SU-DHL-6 (cell line): Measurements from ENCODE around the gene NINJ2.
"Not testable (repeated sequence)": the region's sequence is repeated elsewhere in the genome, so short reads cannot be mapped to it uniquely, and the experiment has no call there.

Experiments
- H2AFZ ChIP-seq: fragments of 200-600 bp; sonication (generic); 2 replicates; pipeline ENCODE4 v1.6.1; 2014; ENCODE audit warnings: low read depth, mild to moderate bottlenecking, moderate library complexity, mixed read lengths, antibody characterized with exemption, low read length; ENCODE audit not compliant: severe bottlenecking
- H3F3A ChIP-seq: fragments of 200-600 bp; shearing (Covaris generic); 2 replicates; pipeline ENCODE4 v1.6.0; 2016; ENCODE audit warnings: antibody characterized with exemption, mild to moderate bottlenecking; ENCODE audit not compliant: insufficient read depth
- H3K27ac ChIP-seq: fragments of 200-600 bp; sonication (generic); 2 replicates; pipeline ENCODE4 v1.5.1; 2016; ENCODE audit warnings: low read depth, mild to moderate bottlenecking, low read length, moderate library complexity, mixed read lengths
- H3K27me3 ChIP-seq: fragments of 200-600 bp; sonication (generic), shearing (Covaris generic); 2 replicates; pipeline ENCODE4 v1.6.0; 2014; ENCODE audit warnings: mild to moderate bottlenecking, low read length
- H3K36me3 ChIP-seq: fragments of 200-600 bp; sonication (generic); 2 replicates; pipeline ENCODE4 v1.6.1; 2014; ENCODE audit warnings: mild to moderate bottlenecking, low read length, mixed read lengths
- H3K4me2 ChIP-seq: fragments of 300-600, 200-600 bp; shearing (Covaris generic), sonication (generic); 2 replicates; pipeline ENCODE4 v1.6.0; 2014; ENCODE audit warnings: low read length, low read depth, mild to moderate bottlenecking; ENCODE audit not compliant: poor library complexity, severe bottlenecking
- H3K4me3 ChIP-seq: fragments of 200-600 bp; sonication (generic); 2 replicates; pipeline ENCODE4 v1.5.1; 2014; ENCODE audit warnings: antibody characterized with exemption, low read length, mild to moderate bottlenecking, mixed read lengths; ENCODE audit not compliant: insufficient read depth, poor library complexity, severe bottlenecking
- H3K79me2 ChIP-seq: fragments of 200-600 bp; sonication (generic); 2 replicates; pipeline ENCODE4 v1.6.1; 2014; ENCODE audit warnings: mild to moderate bottlenecking, low read length, moderate library complexity; ENCODE audit not compliant: insufficient read depth
- H3K9ac ChIP-seq: fragments of 200-600 bp; sonication (generic); 2 replicates; pipeline ENCODE4 v1.7.0; 2014; ENCODE audit warnings: mild to moderate bottlenecking, low read length
- H3K9me2 ChIP-seq: fragments of 200-600 bp; sonication (generic); replicated peaks from 2 replicates; pipeline ENCODE4 v1.6.1; 2014; ENCODE audit warnings: low read length; ENCODE audit not compliant: insufficient read depth
- H3K9me3 ChIP-seq: fragments of 200-600 bp; sonication (generic); 2 replicates; pipeline ENCODE4 v1.6.1; 2014; ENCODE audit warnings: low read length, mixed read lengths; ENCODE audit not compliant: insufficient read depth
- H4K20me1 ChIP-seq: fragments of 200-600 bp; sonication (generic); 2 replicates; pipeline ENCODE4 v1.6.1; 2014; ENCODE audit warnings: low read depth, mild to moderate bottlenecking, antibody characterized with exemption, low read length, moderate library complexity, mixed read lengths
- CTCF ChIP-seq: fragments of 200-600 bp; sonication (generic); IDR thresholded peaks from one replicate; pipeline ENCODE4 v1.5.1; 2017; ENCODE audit warnings: antibody characterized with exemption, mild to moderate bottlenecking, low read length, moderate library complexity; ENCODE audit not compliant: insufficient read depth, poor library complexity, severe bottlenecking
- EZH2phosphoT487 ChIP-seq: fragments of 200-600 bp; sonication (generic), shearing (Covaris generic); conservative IDR thresholded peaks from 2 replicates; pipeline ENCODE4 v1.6.1; 2018; ENCODE audit warnings: mild to moderate bottlenecking, antibody characterized with exemption, low read length, moderate library complexity, mixed read lengths

Gene NINJ2

GRCh38 chr12:578748-579419, 84.4 kb downstream of the NINJ2 start:
- H3K36me3 ChIP-seq = no peaks in the 10 kb centered on the region
- H3K27ac ChIP-seq = no peak overlapping the region
- TF ChIP-seq EZH2phosphoT487 (no peak), CTCF (no peak)
- no peak overlapping the region for H3K9ac ChIP-seq
- no peaks in the 10 kb centered on the region for H3K79me2 ChIP-seq
- no peaks in the 10 kb centered on the region for H4K20me1 ChIP-seq
- H3K9me3 ChIP-seq = no peaks in the 10 kb centered on the region
- H3K27me3 ChIP-seq = no peaks in the 10 kb centered on the region
- H3K9me2 ChIP-seq = no peaks in the 10 kb centered on the region
- H3K4me3 ChIP-seq = no peak overlapping the region
- H2AFZ ChIP-seq = no peak overlapping the region
- no peak overlapping the region for H3K4me2 ChIP-seq
- H3F3A ChIP-seq = no peaks in the 10 kb centered on the region

- H3F3A ChIP-seq, H3K27ac ChIP-seq, H3K9me3 ChIP-seq, H3K4me3 ChIP-seq, H3K9me2 ChIP-seq, H3K9ac ChIP-seq, H3K4me2 ChIP-seq, H4K20me1 ChIP-seq, H3K27me3 ChIP-seq, H3K36me3 ChIP-seq, H2AFZ ChIP-seq, H3K79me2 ChIP-seq: not testable (repeated sequence)
Observed at GRCh38 chr12:577994-578747, 85.1 kb downstream of the NINJ2 start.

GRCh38 chr12:576615-577110, 86.6 kb downstream of the NINJ2 start:
- no peaks in the 10 kb centered on the region for H4K20me1 ChIP-seq
- H3K4me3 ChIP-seq = no peak overlapping the region
- peak overlapping the region; percentile 33 for H3K4me2 ChIP-seq
- no peaks in the 10 kb centered on the region for H3K9me3 ChIP-seq
- H3K27me3 ChIP-seq = no peaks in the 10 kb centered on the region
- no peaks in the 10 kb centered on the region for H3K79me2 ChIP-seq
- H3K27ac ChIP-seq = no peak overlapping the region
- no peak for TF ChIP-seq CTCF
- no peak for TF ChIP-seq EZH2phosphoT487
- no peaks in the 10 kb centered on the region for H3K9me2 ChIP-seq
- peak overlapping the region; percentile 46 for H3K9ac ChIP-seq
- peak overlapping the region; percentile 97 for H2AFZ ChIP-seq
- no peaks in the 10 kb centered on the region for H3K36me3 ChIP-seq
- H3F3A ChIP-seq = no peaks in the 10 kb centered on the region
